GM06990 (cell line): ENCODE results near the gene NUP214.
"Not testable (repeated sequence)": the region's sequence is repeated elsewhere in the genome, so short reads cannot be mapped to it uniquely, and the experiment has no call there.

Source experiments
- DNase-seq: peaks from one replicate; pipeline ENCODE4 v3.0.0-alpha.2; 2011; ENCODE audit not compliant: insufficient read length; ENCODE audit errors: extremely low read depth
- H3K27me3 ChIP-seq: replicated peaks from 2 replicates; pipeline ENCODE4 v1.6.0; 2011; ENCODE audit warnings: low read length; ENCODE audit not compliant: control insufficient read depth, insufficient read depth
- H3K36me3 ChIP-seq: 2 replicates; pipeline ENCODE4 v1.5.1; 2011; ENCODE audit warnings: low read length; ENCODE audit not compliant: control insufficient read depth, insufficient read depth
- H3K4me3 ChIP-seq: replicated peaks from 2 replicates; pipeline ENCODE4 v1.5.1; 2011; ENCODE audit warnings: low read depth, mild to moderate bottlenecking, control low read depth, low read length
- CTCF ChIP-seq: IDR thresholded peaks from 2 replicates; pipeline ENCODE4 v1.5.1; 2011; ENCODE audit warnings: low read length, control low read depth, mild to moderate bottlenecking, inconsistent platforms; ENCODE audit not compliant: insufficient read depth, poor library complexity, severe bottlenecking

NUP214 gene

GRCh38 chr9:131190191-131190590 is 64.8 kb downstream of the NUP214 start:
- Histone ChIP-seq H3K36me3 (peaks cover 13% of the 10 kb centered on the region), H3K4me3 (no peak overlapping the region), H3K27me3 (no peaks in the 10 kb centered on the region)
- TF ChIP-seq CTCF = no peak
- DNase-seq = no peak

GRCh38 chr9:131191032-131191431 is 65.6 kb downstream of the NUP214 start:
- peaks cover 10% of the 10 kb centered on the region for H3K36me3 ChIP-seq
- DNase-seq, H3K27me3 ChIP-seq, H3K4me3 ChIP-seq: not testable (repeated sequence)

GRCh38 chr9:131191857-131192256 is 66.5 kb downstream of the NUP214 start:
- Histone ChIP-seq H3K4me3 (no peak overlapping the region), H3K36me3 (peaks cover 7% of the 10 kb centered on the region), H3K27me3 (no peaks in the 10 kb centered on the region)
- no peak for DNase-seq
- no peak for TF ChIP-seq CTCF

DNA sequence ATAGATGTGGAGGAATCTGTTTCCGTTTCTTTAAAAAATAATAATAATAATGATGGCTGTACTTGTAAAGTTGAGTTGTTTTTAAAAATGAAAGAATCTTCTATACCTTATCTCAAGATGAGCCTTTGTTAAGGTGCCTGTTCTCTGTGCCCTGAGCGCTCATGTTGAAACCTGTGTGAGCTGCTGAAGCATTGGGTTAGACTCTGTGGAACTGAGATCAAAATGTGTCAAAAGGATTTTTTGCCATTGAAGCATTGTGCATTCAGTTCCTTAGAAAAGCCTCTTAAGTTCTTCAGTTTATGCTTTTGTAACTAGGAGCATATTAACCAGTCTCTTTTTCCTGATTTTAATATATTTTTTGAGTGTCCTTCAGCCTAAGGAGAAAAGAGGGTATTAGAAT is 67.7 kb downstream of the NUP214 start:
- DNase-seq = no peak
- Histone ChIP-seq H3K36me3 (peaks cover 17% of the 10 kb centered on the region), H3K4me3 (no peak overlapping the region)

GRCh38 chr9:131194762-131195161 is 69.4 kb downstream of the NUP214 start:
- DNase-seq = no peak
- no peaks in the 10 kb centered on the region for H3K27me3 ChIP-seq
- TF ChIP-seq CTCF = no peak
- H3K36me3 ChIP-seq = peaks cover 22% of the 10 kb centered on the region
- H3K4me3 ChIP-seq = no peak overlapping the region

More for the DNA sequence above, 67.7 kb downstream of the NUP214 start:
- H3K27me3 ChIP-seq = no peaks in the 10 kb centered on the region
- no peak for TF ChIP-seq CTCF

DNA sequence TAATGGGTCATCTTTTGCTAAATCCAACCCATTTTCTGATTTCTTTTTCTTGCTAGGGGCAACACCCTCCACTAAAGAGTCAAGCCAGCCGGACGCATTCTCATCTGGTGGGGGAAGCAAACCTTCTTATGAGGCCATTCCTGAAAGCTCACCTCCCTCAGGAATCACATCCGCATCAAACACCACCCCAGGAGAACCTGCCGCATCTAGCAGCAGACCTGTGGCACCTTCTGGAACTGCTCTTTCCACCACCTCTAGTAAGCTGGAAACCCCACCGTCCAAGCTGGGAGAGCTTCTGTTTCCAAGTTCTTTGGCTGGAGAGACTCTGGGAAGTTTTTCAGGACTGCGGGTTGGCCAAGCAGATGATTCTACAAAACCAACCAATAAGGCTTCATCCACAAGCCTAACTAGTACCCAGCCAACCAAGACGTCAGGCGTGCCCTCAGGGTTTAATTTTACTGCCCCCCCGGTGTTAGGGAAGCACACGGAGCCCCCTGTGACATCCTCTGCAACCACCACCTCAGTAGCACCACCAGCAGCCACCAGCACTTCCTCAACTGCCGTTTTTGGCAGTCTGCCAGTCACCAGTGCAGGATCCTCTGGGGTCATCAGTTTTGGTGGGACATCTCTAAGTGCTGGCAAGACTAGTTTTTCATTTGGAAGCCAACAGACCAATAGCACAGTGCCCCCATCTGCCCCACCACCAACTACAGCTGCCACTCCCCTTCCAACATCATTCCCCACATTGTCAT is 72.0 kb downstream of the NUP214 start:
- TF ChIP-seq CTCF = no peak
- Histone ChIP-seq H3K27me3 (no peaks in the 10 kb centered on the region), H3K4me3 (no peak overlapping the region), H3K36me3 (peaks cover 22% of the 10 kb centered on the region)
- no peak for DNase-seq
